B cell (primary cell): ENCODE measurements around the gene DNAJC8. TPM values are rescaled to one million over a fixed set of nuclear protein-coding genes. Genes with fewer than 3 reads are reported as not detected.

ENCODE experiments used
- ATAC-seq: fragments of 200-7000 bp; cut with Tn5 transposase; one replicate; pipeline ENCODE4 v1.10.0; 2021; ENCODE audit warnings: low read depth, mild to moderate bottlenecking, moderate number of reproducible peaks, moderate library complexity
- CTCF ChIA-PET: fragments of 350-600 bp; sonication (Branson Sonifier 250); formaldehyde crosslinking; loops from one replicate; lab custom pipeline; 2021; ENCODE audit warnings: antibody characterized with exemption, inconsistent platforms; lab: Charles Lee
- POLR2A ChIA-PET: fragments of 350-600 bp; sonication (Branson Sonifier 250); formaldehyde crosslinking; loops from one replicate; lab custom pipeline; 2021; ENCODE audit warnings: antibody characterized with exemption; lab: Charles Lee
- DNase-seq: peaks from one replicate; pipeline ENCODE4 v3.0.0; 2013
- H2AFZ ChIP-seq: 2 replicates; pipeline ENCODE4 v1.6.1; 2012; ENCODE audit warnings: mild to moderate bottlenecking, low read depth, low read length; ENCODE audit not compliant: insufficient read depth, poor library complexity, severe bottlenecking
- H3K27ac ChIP-seq, 2 donors: 1 replicate in 1 of 2; 2 replicates in 1 of 2; pipeline ENCODE4 v1.5.1; 2012 to 2013; ENCODE audit warnings: low read length in 2 of 2, mild to moderate bottlenecking in 2 of 2, moderate library complexity in 1 of 2
- H3K27me3 ChIP-seq, 4 experiments: fragments of 200-600 bp in 1 of 4; sonication (generic) in 1 of 4; replicated peaks in 1 of 4; 1 replicate in 2 of 4; 2 replicates in 2 of 4; pipeline versions ENCODE4 v1.6.1 to v1.7.0; 2013 to 2016; ENCODE audit warnings: low read length in 3 of 4, mild to moderate bottlenecking in 2 of 4, mixed read lengths in 1 of 4, moderate library complexity in 1 of 4; ENCODE audit not compliant: insufficient read depth in 4 of 4, control insufficient read depth in 3 of 4; ENCODE audit errors: control extremely low read depth in 1 of 4
- H3K36me3 ChIP-seq, 2 experiments: replicated peaks in 1 of 2; 1 replicate in 1 of 2; 2 replicates in 1 of 2; pipeline versions ENCODE4 v1.6.1 to v1.7.1; 2013; ENCODE audit warnings: low read length in 1 of 2; ENCODE audit not compliant: insufficient read depth in 2 of 2, control insufficient read depth in 1 of 2; ENCODE audit errors: control extremely low read depth in 1 of 2, extremely low read depth in 1 of 2
- H3K4me1 ChIP-seq, 2 donors: fragments of 200-600 bp in 1 of 2; sonication (generic) in 1 of 2; 1 replicate in 1 of 2; 2 replicates in 1 of 2; pipeline versions ENCODE4 v1.5.1 to v1.6.1; 2013 to 2017; ENCODE audit warnings: low read length in 2 of 2; ENCODE audit not compliant: control insufficient read depth in 2 of 2, insufficient read depth in 2 of 2
- H3K4me2 ChIP-seq: replicated peaks from 2 replicates; pipeline ENCODE3; 2012; ENCODE audit warnings: mild to moderate bottlenecking, low read depth, low read length; ENCODE audit not compliant: poor library complexity, severe bottlenecking
- H3K4me3 ChIP-seq, 5 experiments: fragments of 200-600 bp in 1 of 5; sonication (generic) in 1 of 5; 1 replicate in 3 of 5; 2 replicates in 2 of 5; pipeline versions ENCODE4 v1.5.1 to v1.7.0; 2011 to 2016; ENCODE audit warnings: low read length in 4 of 5, mild to moderate bottlenecking in 4 of 5, low read depth in 2 of 5, control low read depth in 1 of 5, moderate library complexity in 1 of 5; ENCODE audit not compliant: insufficient read depth in 1 of 5; ENCODE audit errors: control extremely low read depth in 1 of 5, extremely low read depth in 1 of 5
- H3K79me2 ChIP-seq: fragments of 200-600 bp; sonication (generic); one replicate; pipeline ENCODE4 v1.6.0; 2016; ENCODE audit warnings: low read length; ENCODE audit not compliant: control insufficient read depth, insufficient read depth
- H3K9ac ChIP-seq: fragments of 200-600 bp; sonication (generic); 2 replicates; pipeline ENCODE4 v1.6.1; 2017; ENCODE audit warnings: mild to moderate bottlenecking, low read length, moderate library complexity
- H3K9me3 ChIP-seq, 3 donors: one replicate each; pipeline versions ENCODE4 v1.6.1 to v1.7.1; 2013; ENCODE audit warnings: low read length in 2 of 3; ENCODE audit not compliant: control insufficient read depth in 2 of 3, insufficient read depth in 1 of 3; ENCODE audit errors: control extremely low read depth in 1 of 3
- H4K20me1 ChIP-seq: 2 replicates; pipeline ENCODE4 v1.6.0; 2012; ENCODE audit warnings: mild to moderate bottlenecking, low read length; ENCODE audit not compliant: insufficient read depth, control insufficient read depth, poor library complexity, severe bottlenecking
- H3K27ac Mint-ChIP-seq: one replicate; pipeline ENCODE4 v1.8.0; 2021; ENCODE audit warnings: mixed read lengths
- H3K27me3 Mint-ChIP-seq: one replicate; pipeline ENCODE4 v1.8.0; 2021; ENCODE audit warnings: mixed read lengths
- H3K4me1 Mint-ChIP-seq: one replicate; pipeline ENCODE4 v1.8.0; 2021; ENCODE audit warnings: mixed read lengths
- H3K4me3 Mint-ChIP-seq: one replicate; pipeline ENCODE4 v1.8.0; 2021; ENCODE audit warnings: mixed read lengths
- H3K9me3 Mint-ChIP-seq: one replicate; pipeline ENCODE4 v1.8.0; 2022; ENCODE audit warnings: mixed read lengths; ENCODE audit not compliant: insufficient read depth
- EZH2 ChIP-seq: IDR thresholded peaks from 2 replicates; pipeline ENCODE4 v1.6.1; 2012; ENCODE audit warnings: borderline replicate concordance, low read depth, mild to moderate bottlenecking, moderate library complexity, low read length; ENCODE audit not compliant: insufficient read depth, poor library complexity, severe bottlenecking
- WGBS: methylation state at CpG from one replicate; pipeline ENCODE4 v1.1.5; 2013; ENCODE audit warnings: missing lambda C conversion rate; ENCODE audit not compliant: insufficient coverage; 5-methylcytosine and 5-hydroxymethylcytosine counted together
- intact Hi-C: fragments of 100-400 bp; cut with micrococcal nuclease; formaldehyde crosslinking; loops from one replicate; pipeline ENCODE4 v1.10.0; 2022
- polyA plus RNA-seq: library from polyadenylated mRNA; depleted of rRNA; stranded (reverse); fragments of >200 nt; gene quantifications from 2 replicates; pipeline ENCODE4 v1.2.3, GENCODE V29; 2012
- total RNA-seq, 2 donors: library from RNA; stranded (reverse); fragments of 120-200 nt in 1 of 2; gene quantifications; 1 replicate in 1 of 2; 2 replicates in 1 of 2; pipeline versions ENCODE4 v1.2.3 to v1.2.4, GENCODE V29; 2013 to 2022
- TF ChIP-seq, protein P1 (sequence below): fragments of 200-600 bp; IDR thresholded peaks from one replicate; pipeline ENCODE4 v1.8.0; 2022; ENCODE audit warnings: antibody characterized with exemption, mild to moderate bottlenecking

Gene DNAJC8
- total and polyA plus RNA-seq, 2 donors (not counting 1 experiment from before 2014, with no cell fraction given), result 26.3 to 74.6 TPM

- TF ChIP-seq, protein P1, sequence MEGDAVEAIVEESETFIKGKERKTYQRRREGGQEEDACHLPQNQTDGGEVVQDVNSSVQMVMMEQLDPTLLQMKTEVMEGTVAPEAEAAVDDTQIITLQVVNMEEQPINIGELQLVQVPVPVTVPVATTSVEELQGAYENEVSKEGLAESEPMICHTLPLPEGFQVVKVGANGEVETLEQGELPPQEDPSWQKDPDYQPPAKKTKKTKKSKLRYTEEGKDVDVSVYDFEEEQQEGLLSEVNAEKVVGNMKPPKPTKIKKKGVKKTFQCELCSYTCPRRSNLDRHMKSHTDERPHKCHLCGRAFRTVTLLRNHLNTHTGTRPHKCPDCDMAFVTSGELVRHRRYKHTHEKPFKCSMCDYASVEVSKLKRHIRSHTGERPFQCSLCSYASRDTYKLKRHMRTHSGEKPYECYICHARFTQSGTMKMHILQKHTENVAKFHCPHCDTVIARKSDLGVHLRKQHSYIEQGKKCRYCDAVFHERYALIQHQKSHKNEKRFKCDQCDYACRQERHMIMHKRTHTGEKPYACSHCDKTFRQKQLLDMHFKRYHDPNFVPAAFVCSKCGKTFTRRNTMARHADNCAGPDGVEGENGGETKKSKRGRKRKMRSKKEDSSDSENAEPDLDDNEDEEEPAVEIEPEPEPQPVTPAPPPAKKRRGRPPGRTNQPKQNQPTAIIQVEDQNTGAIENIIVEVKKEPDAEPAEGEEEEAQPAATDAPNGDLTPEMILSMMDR, result no peak
- TF ChIP-seq EZH2, result no peak
- Mint-ChIP-seq H3K4me1 (peaks cover 80% of the 10 kb centered on the region), H3K27me3 (no peaks in the 10 kb centered on the region), H3K27ac (peak overlapping the region; percentile 90), H3K4me3 (peak overlapping the region; percentile 81), H3K9me3 (no peaks in the 10 kb centered on the region)
- peak; percentile 5 for ATAC-seq
- Histone ChIP-seq H4K20me1 (no peaks in the 10 kb centered on the region), H3K27ac (peak overlapping the region in 1 of 2 donors; percentile 12), H3K4me2 (peak overlapping the region; percentile 89), H3K9me3 (peaks cover 0 to 3% (median 0%) of the 10 kb centered on the region in 3 donors), H2AFZ (no peak overlapping the region), H3K36me3 (no peaks in the 10 kb centered on the region), H3K4me1 (peaks cover 88 to 100% of the 10 kb centered on the region in 2 donors), H3K79me2 (peaks cover 32% of the 10 kb centered on the region), H3K4me3 (peak overlapping the region in 2 of 5 experiments; percentile 25 to 38), H3K27me3 (no peaks in the 10 kb centered on the region), H3K9ac (no peak overlapping the region)
- intact Hi-C loops, result loop anchor here (2.0 to 10.0 kb wide), 2 partner anchors 47 to 1889 kb away; partner anchors contain the start of gene SH3BGRL3
- CTCF ChIA-PET, result interaction anchor here (0.6 to 4.9 kb wide), 11 partner anchors 10 to 316 kb away, joined by 3 to 30 read pairs (median 4); no protein-coding TSS in a partner anchor
- WGBS, result 52% methylated on average over 6 of the region's 11 CpGs
- peak; percentile 29 for DNase-seq
- POLR2A ChIA-PET, result interaction anchor here (0.6 to 2.3 kb wide), 6 partner anchors 13 to 564 kb away, joined by 3 to 7 read pairs (median 5); partner anchors contain the start of gene YTHDF2
These were observed 59.5 kb downstream of the DNAJC8 start for GRCh38 chr1:28173151-28173979.
